ENCODE data around the gene EPHB4. TPM values are rescaled to one million over a fixed set of nuclear protein-coding genes. Genes with fewer than 3 reads are reported as not detected.
A peak's percentile ranks its signal among the peaks of the same experiment; 100 is the strongest.

Gene EPHB4
- total RNA-seq, 1 experiment from 2014 or later: 135 TPM

DNA sequence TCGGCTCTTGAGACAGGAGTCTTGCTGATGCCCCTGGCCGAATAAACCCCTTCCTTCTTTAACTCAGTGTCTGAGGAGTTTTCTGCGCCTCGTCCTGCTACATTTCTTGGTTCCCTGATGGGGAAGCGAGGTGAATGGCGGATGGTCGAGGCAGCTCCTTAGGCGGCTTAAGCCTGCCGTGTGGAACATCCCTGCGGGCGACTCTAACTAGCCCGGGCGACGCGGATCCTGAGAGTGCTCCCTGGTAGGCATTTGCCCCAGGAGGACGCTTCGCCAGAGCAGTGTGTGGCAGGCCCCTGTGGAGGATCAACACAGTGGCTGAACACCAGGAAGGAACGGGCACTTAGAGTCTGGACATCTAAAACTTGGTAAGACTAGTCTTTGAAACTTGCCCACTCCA, 12.0 kb upstream of the EPHB4 start:
- H2AFZ ChIP-seq (ENCODE audit: low read length): no peak overlapping the region
- Mint-ChIP-seq H3K27ac (peak overlapping the region in 1 of 3 experiments; percentile 44; a peak in 1 of 7 replicates), H3K27me3 (ENCODE audit: low read depth) (no peaks in the 10 kb centered on the region), H3K4me1 (peaks cover 35 to 36% of the 10 kb centered on the region in 2 experiments), H3K36me3 (ENCODE audit: insufficient read depth in 1 of 3, low read depth in 3 of 3) (peaks cover under 1 to 2% (median 1%) of the 10 kb centered on the region in 3 experiments; a peak in 5 of 7 replicates), H3K9me3 (no peaks in the 10 kb centered on the region), H3K4me3 (no peak overlapping the region)
- H3K18ac ChIP-seq (ENCODE audit: insufficient read length, low read depth, low read length): no peak overlapping the region
- H2BK15ac ChIP-seq (ENCODE audit: low read depth, low read length): no peak overlapping the region
- H3K4me1 ChIP-seq (ENCODE audit: insufficient read depth, low read length): peaks cover 3% of the 10 kb centered on the region; the same call in 1 of the 2 replicates
- no CpG with 5 or more reads among the region's 18 CpGs for WGBS (ENCODE audit: extremely low coverage, insufficient read length, low lambda C conversion rate)
- no peak overlapping the region for H3T11ph ChIP-seq (ENCODE audit: low read length)
- H3K27ac ChIP-seq (ENCODE audit: insufficient read length, low read depth, low read length): no peak overlapping the region
- no peak overlapping the region for H4K5ac ChIP-seq (ENCODE audit: insufficient read length, low read depth, low read length)
- H3K14ac ChIP-seq (ENCODE audit: insufficient read depth, low read length): no peak overlapping the region
- peaks cover 4% of the 10 kb centered on the region for H3K23me2 ChIP-seq (ENCODE audit: insufficient read length, low read depth, low read length, poor library complexity, severe bottlenecking)
- no peak overlapping the region for H3K4me2 ChIP-seq (ENCODE audit: insufficient read depth, insufficient read length, low read length)
- H2AK5ac ChIP-seq (ENCODE audit: insufficient read length, low read length): no peak overlapping the region
- no peak overlapping the region for H3K23ac ChIP-seq (ENCODE audit: insufficient read length, low read depth, low read length)
- TF ChIP-seq, protein P1, sequence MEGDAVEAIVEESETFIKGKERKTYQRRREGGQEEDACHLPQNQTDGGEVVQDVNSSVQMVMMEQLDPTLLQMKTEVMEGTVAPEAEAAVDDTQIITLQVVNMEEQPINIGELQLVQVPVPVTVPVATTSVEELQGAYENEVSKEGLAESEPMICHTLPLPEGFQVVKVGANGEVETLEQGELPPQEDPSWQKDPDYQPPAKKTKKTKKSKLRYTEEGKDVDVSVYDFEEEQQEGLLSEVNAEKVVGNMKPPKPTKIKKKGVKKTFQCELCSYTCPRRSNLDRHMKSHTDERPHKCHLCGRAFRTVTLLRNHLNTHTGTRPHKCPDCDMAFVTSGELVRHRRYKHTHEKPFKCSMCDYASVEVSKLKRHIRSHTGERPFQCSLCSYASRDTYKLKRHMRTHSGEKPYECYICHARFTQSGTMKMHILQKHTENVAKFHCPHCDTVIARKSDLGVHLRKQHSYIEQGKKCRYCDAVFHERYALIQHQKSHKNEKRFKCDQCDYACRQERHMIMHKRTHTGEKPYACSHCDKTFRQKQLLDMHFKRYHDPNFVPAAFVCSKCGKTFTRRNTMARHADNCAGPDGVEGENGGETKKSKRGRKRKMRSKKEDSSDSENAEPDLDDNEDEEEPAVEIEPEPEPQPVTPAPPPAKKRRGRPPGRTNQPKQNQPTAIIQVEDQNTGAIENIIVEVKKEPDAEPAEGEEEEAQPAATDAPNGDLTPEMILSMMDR (conservative IDR thresholded peaks at IDR 0.05): no peak
- no peak overlapping the region for H3K9ac ChIP-seq (ENCODE audit: extremely low read depth, insufficient read length, low read length)
- DNase-seq: no peak
- H3K79me2 ChIP-seq (ENCODE audit: insufficient read depth, low read length): no peaks in the 10 kb centered on the region
- H3K27me3 ChIP-seq (ENCODE audit: insufficient read depth, low read length): no peaks in the 10 kb centered on the region
- H3K4ac ChIP-seq (ENCODE audit: low read depth, low read length): no peak overlapping the region
- no peak overlapping the region for H2BK12ac ChIP-seq (ENCODE audit: insufficient read length, low read depth, low read length)
- no peak overlapping the region for H4K8ac ChIP-seq (replicated peaks; ENCODE audit: insufficient read length, low read depth, low read length)
- no peak overlapping the region for H2BK20ac ChIP-seq (ENCODE audit: low read depth, low read length, poor library complexity, severe bottlenecking)
- no peaks in the 10 kb centered on the region for H3K9me3 ChIP-seq (ENCODE audit: control insufficient read depth, low read depth, low read length)
- H4K20me1 ChIP-seq (ENCODE audit: control insufficient read depth, insufficient read depth, insufficient read length): no peaks in the 10 kb centered on the region
- no peaks in the 10 kb centered on the region for H3K79me1 ChIP-seq (ENCODE audit: insufficient read depth, low read depth, low read length, poor library complexity, severe bottlenecking)
- H4K91ac ChIP-seq (ENCODE audit: insufficient read length, low read depth, low read length): no peak overlapping the region
- H2BK120ac ChIP-seq (ENCODE audit: low read depth, low read length, poor library complexity, severe bottlenecking): no peak overlapping the region
- no peak overlapping the region for H3K56ac ChIP-seq (ENCODE audit: insufficient read length, low read depth, low read length)
- no peak overlapping the region for H2BK5ac ChIP-seq (ENCODE audit: insufficient read length, low read length)
